GM12865 (cell line): ENCODE data around the gene CHST11.
A peak's percentile ranks its signal among the peaks of the same experiment; 100 is the strongest.

Source experiments
- DNase-seq: peaks from one replicate; pipeline ENCODE4 v3.0.0; 2010; ENCODE audit warnings: low read depth
- H3K4me3 ChIP-seq: 2 replicates; pipeline ENCODE4 v1.5.1; 2011; ENCODE audit warnings: mild to moderate bottlenecking, low read depth, low read length, control low read depth
- CTCF ChIP-seq: IDR thresholded peaks from 2 replicates; pipeline ENCODE4 v1.5.1; 2011; ENCODE audit warnings: low read length, control low read depth, low read depth, inconsistent platforms; ENCODE audit not compliant: insufficient read depth; ENCODE audit errors: missing control alignments

CHST11 gene

DNA sequence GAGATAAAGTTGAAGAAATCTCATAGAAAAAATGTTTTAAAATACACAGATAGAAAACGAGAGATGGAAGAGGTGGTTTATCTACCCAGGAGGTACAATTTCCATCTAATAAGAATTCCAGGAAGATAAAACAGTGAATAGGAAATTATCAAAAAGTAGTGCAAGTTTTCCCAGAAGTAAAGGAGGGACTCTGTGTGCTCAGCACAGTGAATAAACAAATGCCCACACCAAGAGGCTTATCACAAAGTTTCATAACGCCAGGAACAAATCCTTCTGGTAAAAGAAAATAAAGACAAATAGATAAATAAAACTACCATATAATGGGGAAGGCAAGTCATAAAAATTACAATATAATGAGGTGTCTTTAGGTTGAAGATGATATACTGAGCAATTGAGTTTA is 322.4 kb downstream of the CHST11 start:
- H3K4me3 ChIP-seq = no peak overlapping the region
- DNase-seq = no peak
- no peak for TF ChIP-seq CTCF

- DNase-seq = peak; percentile 32
- H3K4me3 ChIP-seq = no peak overlapping the region
- TF ChIP-seq CTCF = no peak
These were observed 325.5 kb downstream of the CHST11 start for GRCh38 chr12:104782296-104782695.

GRCh38 chr12:104784592-104784991 is 327.8 kb downstream of the CHST11 start:
- no peak overlapping the region for H3K4me3 ChIP-seq
- TF ChIP-seq CTCF = no peak
- no peak for DNase-seq

GRCh38 chr12:104785886-104786285 is 329.1 kb downstream of the CHST11 start:
- DNase-seq = no peak
- H3K4me3 ChIP-seq = no peak overlapping the region
- no peak for TF ChIP-seq CTCF

GRCh38 chr12:104786352-104786751 is 329.6 kb downstream of the CHST11 start:
- H3K4me3 ChIP-seq = no peak overlapping the region
- no peak for TF ChIP-seq CTCF
- DNase-seq = no peak

DNA sequence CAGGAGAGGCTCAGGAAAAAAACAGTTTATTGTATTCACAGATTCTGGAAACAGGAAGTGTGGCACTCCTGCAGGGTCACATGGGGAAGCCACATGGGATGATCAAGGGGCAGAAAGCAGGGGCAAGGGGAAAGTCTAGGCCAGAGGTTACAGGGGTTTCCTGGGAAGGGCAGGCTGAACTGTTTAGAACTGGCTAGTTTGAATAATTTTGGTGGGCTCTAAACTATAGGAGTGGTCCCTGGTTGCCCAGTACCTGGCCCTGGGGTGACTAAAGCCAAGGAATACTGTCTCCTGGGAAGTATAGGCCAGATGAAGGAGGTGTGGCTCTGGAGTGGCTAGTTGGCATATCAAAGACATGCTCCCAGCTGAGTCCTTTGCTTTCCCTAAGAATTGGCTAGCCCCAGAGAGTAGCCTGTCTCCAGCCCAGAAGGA is 332.1 kb downstream of the CHST11 start:
- DNase-seq = no peak
- no peak overlapping the region for H3K4me3 ChIP-seq
- TF ChIP-seq CTCF = no peak

DNA sequence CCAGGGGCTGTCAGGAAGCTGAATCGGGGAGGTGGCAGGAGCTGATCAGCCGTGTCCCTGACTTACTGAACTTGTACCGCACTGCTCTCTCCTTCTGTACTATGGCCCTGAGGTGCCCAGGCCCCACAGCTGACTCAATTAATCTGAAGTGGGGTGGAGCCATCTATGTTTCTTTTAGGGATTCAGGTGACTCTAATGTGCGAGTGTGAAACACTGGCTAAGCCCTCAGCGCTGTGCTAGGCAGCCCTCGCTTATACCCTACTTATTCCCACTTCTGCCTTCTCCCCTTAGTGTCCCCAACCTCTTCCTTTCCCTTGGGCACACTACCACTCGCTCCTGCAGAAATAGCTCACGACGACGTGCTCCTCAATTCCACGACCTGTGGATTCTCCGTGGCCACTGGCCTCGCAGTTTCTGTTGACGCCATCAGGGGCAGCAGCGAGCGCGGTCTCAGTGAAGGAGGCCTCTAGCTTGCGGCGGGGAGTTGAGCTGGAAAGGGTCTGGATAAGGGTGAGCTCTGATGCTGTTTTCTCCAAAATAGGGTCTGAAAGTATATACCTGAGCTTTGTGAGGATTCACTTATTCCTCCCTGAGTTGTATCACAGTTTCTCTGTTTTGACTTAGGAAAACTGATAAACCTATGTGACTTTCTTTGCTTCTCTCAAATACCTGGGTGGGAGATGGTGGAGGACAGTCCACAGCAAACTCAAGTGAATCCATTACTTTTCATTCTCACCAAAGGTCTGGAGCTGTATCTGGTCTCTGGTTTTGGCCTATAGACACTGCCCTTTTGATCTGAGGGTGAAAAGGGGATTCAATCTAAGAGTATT is 333.8 kb downstream of the CHST11 start:
- TF ChIP-seq CTCF = peak; percentile 85
- peak overlapping the region; percentile 30 for H3K4me3 ChIP-seq
- DNase-seq = peak; percentile 57
